HEK293 (cell line): ENCODE data around the gene GCNT2.

Experiments used
- CTCF ChIA-PET: fragments of 350-600 bp; formaldehyde crosslinking; extraction: SDS; loops from one replicate; lab custom pipeline; 2021; ENCODE audit warnings: antibody characterized with exemption; lab: Yijun Ruan, JAX
- POLR2A ChIA-PET: fragments of 300-600 bp; formaldehyde crosslinking; extraction: SDS; loops from one replicate; lab custom pipeline; 2020; ENCODE audit warnings: antibody characterized with exemption, inconsistent platforms; lab: Yijun Ruan, JAX
- H3K27ac ChIP-seq: fragments of 200-500 bp; sonication (Bioruptor generic); 2 replicates; pipeline ENCODE4 v1.5.1; 2014; ENCODE audit warnings: low read depth, low read length, control low read depth, inconsistent platforms; ENCODE audit errors: extremely low read depth
- H3K36me3 ChIP-seq, 2 experiments: fragments of 200-500 bp in 1 of 2; sonication (Bioruptor generic) in 1 of 2; 1 replicate in 1 of 2; 2 replicates in 1 of 2; pipeline ENCODE4 v1.5.1; 2014 to 2017; ENCODE audit warnings: inconsistent platforms in 2 of 2, low read length in 2 of 2; ENCODE audit not compliant: control insufficient read depth in 2 of 2, insufficient read depth in 1 of 2
- H3K4me1 ChIP-seq: fragments of 200-500 bp; sonication (Bioruptor generic); 2 replicates; pipeline ENCODE4 v1.5.1; 2014; ENCODE audit warnings: mild to moderate bottlenecking, low read length, inconsistent platforms; ENCODE audit not compliant: control insufficient read depth, insufficient read depth
- H3K4me3 ChIP-seq: 2 replicates; pipeline ENCODE4 v1.5.1; 2011; ENCODE audit warnings: low read depth, mild to moderate bottlenecking, control low read depth, low read length, moderate library complexity
- H3K9me3 ChIP-seq: fragments of 200-500 bp; sonication (Bioruptor generic); 2 replicates; pipeline ENCODE4 v1.5.1; 2014; ENCODE audit warnings: low read depth, low read length, inconsistent platforms; ENCODE audit not compliant: control insufficient read depth, insufficient read depth
- CTCF ChIP-seq: fragments of 450-650 bp; formaldehyde crosslinking; IDR thresholded peaks from 2 replicates; pipeline ENCODE4 v1.5.1; 2016; ENCODE audit warnings: missing biosample characterization, missing genetic modification characterization
- GLIS1 ChIP-seq: fragments of 450-650 bp; formaldehyde crosslinking; IDR thresholded peaks from 2 replicates; pipeline ENCODE4 v1.5.1; 2016; ENCODE audit warnings: missing biosample characterization, missing genetic modification characterization
- KLF7 ChIP-seq: fragments of 450-650 bp; formaldehyde crosslinking; IDR thresholded peaks from 2 replicates; pipeline ENCODE4 v1.5.1; 2016; ENCODE audit warnings: missing biosample characterization, missing genetic modification characterization, borderline replicate concordance
- PRDM10 ChIP-seq: fragments of 450-650 bp; formaldehyde crosslinking; IDR thresholded peaks from 2 replicates; pipeline ENCODE4 v1.5.1; 2016; ENCODE audit warnings: missing biosample characterization, missing genetic modification characterization
- SALL2 ChIP-seq: fragments of 450-650 bp; formaldehyde crosslinking; IDR thresholded peaks from 2 replicates; pipeline ENCODE4 v1.5.0; 2017; ENCODE audit warnings: missing biosample characterization, mild to moderate bottlenecking, missing genetic modification characterization, borderline replicate concordance
- SCRT2 ChIP-seq: fragments of 450-650 bp; formaldehyde crosslinking; IDR thresholded peaks from 2 replicates; pipeline ENCODE4 v1.5.1; 2016; ENCODE audit warnings: missing biosample characterization, missing genetic modification characterization
- SP7 ChIP-seq: fragments of 450-650 bp; formaldehyde crosslinking; IDR thresholded peaks from 2 replicates; pipeline ENCODE4 v1.5.1; 2016; ENCODE audit warnings: missing biosample characterization, missing genetic modification characterization
- TCF7L2 ChIP-seq: IDR thresholded peaks from 2 replicates; pipeline ENCODE4 v1.6.1; 2011; ENCODE audit warnings: low read depth, mild to moderate bottlenecking, inconsistent platforms, low read length, moderate library complexity, borderline replicate concordance
- ZBTB8A ChIP-seq: fragments of 450-650 bp; formaldehyde crosslinking; IDR thresholded peaks from 2 replicates; pipeline ENCODE4 v1.5.1; 2016; ENCODE audit warnings: missing biosample characterization, missing genetic modification characterization
- ZFHX2 ChIP-seq: fragments of 450-650 bp; formaldehyde crosslinking; conservative IDR thresholded peaks from 2 replicates; pipeline ENCODE4 v1.5.1; 2016; ENCODE audit warnings: missing biosample characterization, missing genetic modification characterization
- ZFP69B ChIP-seq: fragments of 450-650 bp; formaldehyde crosslinking; IDR thresholded peaks from 2 replicates; pipeline ENCODE4 v1.5.1; 2016; ENCODE audit warnings: missing biosample characterization, missing genetic modification characterization
- ZIC2 ChIP-seq: fragments of 450-650 bp; formaldehyde crosslinking; IDR thresholded peaks from 2 replicates; pipeline ENCODE4 v1.5.1; 2016; ENCODE audit warnings: missing biosample characterization, missing genetic modification characterization
- ZNF239 ChIP-seq: fragments of 450-650 bp; formaldehyde crosslinking; IDR thresholded peaks from 2 replicates; pipeline ENCODE4 v1.5.1; 2016; ENCODE audit warnings: missing biosample characterization, missing genetic modification characterization
- ZNF302 ChIP-seq: fragments of 450-650 bp; formaldehyde crosslinking; IDR thresholded peaks from 2 replicates; pipeline ENCODE4 v1.5.1; 2016; ENCODE audit warnings: missing biosample characterization, missing genetic modification characterization, low read depth
- ZNF354C ChIP-seq: fragments of 450-650 bp; formaldehyde crosslinking; IDR thresholded peaks from 2 replicates; pipeline ENCODE4 v1.5.1; 2016; ENCODE audit warnings: missing biosample characterization, missing genetic modification characterization, low read depth, borderline replicate concordance
- ZNF362 ChIP-seq: fragments of 450-650 bp; formaldehyde crosslinking; IDR thresholded peaks from 2 replicates; pipeline ENCODE4 v1.5.1; 2016; ENCODE audit warnings: missing biosample characterization, missing genetic modification characterization
- ZNF48 ChIP-seq: fragments of 450-650 bp; formaldehyde crosslinking; IDR thresholded peaks from 2 replicates; pipeline ENCODE4 v1.5.1; 2016; ENCODE audit warnings: missing biosample characterization, missing genetic modification characterization
- ZNF529 ChIP-seq: fragments of 450-650 bp; formaldehyde crosslinking; IDR thresholded peaks from 2 replicates; pipeline ENCODE4 v1.5.1; 2017; ENCODE audit warnings: missing genetic modification characterization, missing biosample characterization; ENCODE audit not compliant: insufficient replicate concordance
- ZNF600 ChIP-seq: fragments of 450-650 bp; formaldehyde crosslinking; IDR thresholded peaks from 2 replicates; pipeline ENCODE4 v1.5.1; 2016; ENCODE audit warnings: missing biosample characterization, missing genetic modification characterization
- ZNF621 ChIP-seq: fragments of 450-650 bp; formaldehyde crosslinking; IDR thresholded peaks from 2 replicates; pipeline ENCODE4 v1.5.1; 2017; ENCODE audit warnings: missing biosample characterization, missing genetic modification characterization
- ZNF623 ChIP-seq: fragments of 450-650 bp; formaldehyde crosslinking; IDR thresholded peaks from 2 replicates; pipeline ENCODE4 v1.5.1; 2016; ENCODE audit warnings: missing biosample characterization, missing genetic modification characterization
- ZNF654 ChIP-seq: fragments of 450-650 bp; formaldehyde crosslinking; IDR thresholded peaks from 2 replicates; pipeline ENCODE4 v1.5.1; 2016; ENCODE audit warnings: low read depth, missing biosample characterization, missing genetic modification characterization
- ZNF707 ChIP-seq: fragments of 450-650 bp; formaldehyde crosslinking; IDR thresholded peaks from 2 replicates; pipeline ENCODE4 v1.5.1; 2016; ENCODE audit warnings: missing biosample characterization, missing genetic modification characterization
- ZNF777 ChIP-seq: fragments of 450-650 bp; formaldehyde crosslinking; IDR thresholded peaks from 2 replicates; pipeline ENCODE4 v1.5.1; 2017; ENCODE audit warnings: missing biosample characterization, missing genetic modification characterization, borderline replicate concordance
- ZNF785 ChIP-seq: fragments of 450-650 bp; formaldehyde crosslinking; IDR thresholded peaks from 2 replicates; pipeline ENCODE4 v1.5.1; 2016; ENCODE audit warnings: missing biosample characterization, missing genetic modification characterization
- TF ChIP-seq, protein P1 (sequence below): fragments of 450-650 bp; formaldehyde crosslinking; IDR thresholded peaks from 2 replicates; pipeline ENCODE4 v1.5.1; 2017; ENCODE audit warnings: missing biosample characterization, missing genetic modification characterization
- TF ChIP-seq, protein P2 (sequence below): fragments of 450-650 bp; formaldehyde crosslinking; IDR thresholded peaks from 2 replicates; pipeline ENCODE4 v1.5.1; 2017; ENCODE audit warnings: missing biosample characterization, missing genetic modification characterization

The GCNT2 gene

DNA sequence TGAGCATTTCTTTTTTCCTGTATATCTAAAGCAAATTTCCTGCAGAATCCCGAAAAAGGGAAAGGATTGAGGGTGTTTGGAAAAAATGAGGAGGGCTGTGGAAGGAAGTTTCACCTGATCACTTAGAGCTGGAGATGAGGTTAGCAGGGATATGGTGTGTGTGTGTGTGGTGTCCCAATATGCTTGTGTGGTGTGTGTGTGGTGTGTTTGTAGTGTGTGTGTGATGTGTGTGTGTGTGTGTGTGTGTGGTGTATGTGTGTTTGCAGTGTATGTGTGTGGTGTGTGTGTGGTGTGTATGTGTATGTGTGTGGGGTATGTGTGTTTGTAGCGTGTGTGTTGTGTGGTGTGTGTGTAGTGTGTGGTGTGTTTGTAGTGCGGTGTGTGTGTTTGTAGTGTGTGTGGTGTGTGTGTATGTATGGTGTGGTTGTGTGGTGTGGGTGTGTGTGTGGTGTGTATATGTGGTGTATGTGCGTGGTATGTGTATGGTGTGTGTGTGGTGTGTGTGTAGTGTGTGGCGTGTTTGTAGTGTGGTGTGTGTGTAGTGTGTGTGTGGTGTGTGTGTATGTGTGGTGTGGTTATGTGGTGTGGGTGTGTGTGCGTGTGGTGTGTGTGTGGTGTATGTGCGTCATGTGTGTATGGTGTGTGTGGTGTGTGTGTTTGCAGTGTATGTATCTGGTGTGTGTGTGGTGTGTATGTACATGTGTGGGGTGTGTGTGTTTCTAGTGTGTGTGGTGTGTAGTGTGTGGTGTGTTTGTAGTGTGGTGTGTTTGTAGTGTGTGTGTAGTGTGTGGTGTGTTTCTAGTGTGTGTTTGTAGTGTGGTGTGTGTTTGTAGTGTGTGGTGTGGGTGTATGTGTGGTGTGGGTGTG lies 67.6 kb downstream of the GCNT2 start (continued):
- TF ChIP-seq ZNF654 (no peak), ZNF302 (no peak), ZNF707 (no peak), ZNF623 (tag by site-specific recombination) (no peak), ZNF354C (tag by site-specific recombination) (no peak), ZIC2 (tag by site-specific recombination) (no peak), ZFHX2 (tag by site-specific recombination) (peak; percentile 68), SP7 (tag by site-specific recombination) (no peak), SALL2 (tag by site-specific recombination) (no peak), ZNF785 (tag by site-specific recombination) (no peak), KLF7 (tag by site-specific recombination) (no peak), ZNF362 (tag by site-specific recombination) (no peak), ZNF600 (tag by site-specific recombination) (no peak), ZBTB8A (tag by site-specific recombination) (no peak)
- TF ChIP-seq, protein P1, sequence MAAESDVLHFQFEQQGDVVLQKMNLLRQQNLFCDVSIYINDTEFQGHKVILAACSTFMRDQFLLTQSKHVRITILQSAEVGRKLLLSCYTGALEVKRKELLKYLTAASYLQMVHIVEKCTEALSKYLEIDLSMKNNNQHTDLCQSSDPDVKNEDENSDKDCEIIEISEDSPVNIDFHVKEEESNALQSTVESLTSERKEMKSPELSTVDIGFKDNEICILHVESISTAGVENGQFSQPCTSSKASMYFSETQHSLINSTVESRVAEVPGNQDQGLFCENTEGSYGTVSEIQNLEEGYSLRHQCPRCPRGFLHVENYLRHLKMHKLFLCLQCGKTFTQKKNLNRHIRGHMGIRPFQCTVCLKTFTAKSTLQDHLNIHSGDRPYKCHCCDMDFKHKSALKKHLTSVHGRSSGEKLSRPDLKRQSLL (tag by site-specific recombination) = no peak

DNA sequence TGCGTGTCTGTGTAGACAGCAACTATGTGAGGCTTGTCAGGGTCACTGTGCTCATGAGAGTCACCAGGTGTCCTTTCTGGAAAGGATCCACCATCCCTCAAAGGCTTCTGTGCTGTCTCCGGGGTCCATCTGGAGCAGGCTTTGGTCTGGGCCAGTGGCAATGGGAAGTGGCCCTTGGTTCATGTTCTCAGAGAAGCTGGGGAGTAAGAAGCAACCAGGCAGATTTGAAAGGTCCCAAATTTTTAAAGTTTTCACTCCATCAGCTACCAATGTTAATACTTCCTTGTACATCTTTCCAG lies 68.2 kb downstream of the GCNT2 start:
- TF ChIP-seq ZNF621 (tag by site-specific recombination) = no peak
- TF ChIP-seq ZFP69B (tag by site-specific recombination) = no peak
- TF ChIP-seq PRDM10 (tag by site-specific recombination) = no peak
- TF ChIP-seq, protein P2, sequence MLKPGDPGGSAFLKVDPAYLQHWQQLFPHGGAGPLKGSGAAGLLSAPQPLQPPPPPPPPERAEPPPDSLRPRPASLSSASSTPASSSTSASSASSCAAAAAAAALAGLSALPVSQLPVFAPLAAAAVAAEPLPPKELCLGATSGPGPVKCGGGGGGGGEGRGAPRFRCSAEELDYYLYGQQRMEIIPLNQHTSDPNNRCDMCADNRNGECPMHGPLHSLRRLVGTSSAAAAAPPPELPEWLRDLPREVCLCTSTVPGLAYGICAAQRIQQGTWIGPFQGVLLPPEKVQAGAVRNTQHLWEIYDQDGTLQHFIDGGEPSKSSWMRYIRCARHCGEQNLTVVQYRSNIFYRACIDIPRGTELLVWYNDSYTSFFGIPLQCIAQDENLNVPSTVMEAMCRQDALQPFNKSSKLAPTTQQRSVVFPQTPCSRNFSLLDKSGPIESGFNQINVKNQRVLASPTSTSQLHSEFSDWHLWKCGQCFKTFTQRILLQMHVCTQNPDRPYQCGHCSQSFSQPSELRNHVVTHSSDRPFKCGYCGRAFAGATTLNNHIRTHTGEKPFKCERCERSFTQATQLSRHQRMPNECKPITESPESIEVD (tag by site-specific recombination) = no peak
- TF ChIP-seq ZNF777 (tag by site-specific recombination) = no peak
- TF ChIP-seq ZNF529 (tag by site-specific recombination) = no peak
- TF ChIP-seq ZNF239 (tag by site-specific recombination) = no peak
- TF ChIP-seq ZNF48 (tag by site-specific recombination) = no peak
- no peak for TF ChIP-seq TCF7L2
- no peak for TF ChIP-seq CTCF
- no peak for TF ChIP-seq SCRT2 (tag by site-specific recombination)
- no peak for TF ChIP-seq GLIS1 (tag by site-specific recombination)
- ChIA-PET CTCF (interaction anchor here (1.6 kb wide), 1 partner anchor 111 kb away, joined by 7 read pairs; no protein-coding TSS in a partner anchor), POLR2A (no interaction called here)
- Histone ChIP-seq H3K9me3 (no peaks in the 10 kb centered on the region), H3K36me3 (no peaks in the 10 kb centered on the region), H3K4me3 (no peak overlapping the region), H3K27ac (no peak overlapping the region), H3K4me1 (no peaks in the 10 kb centered on the region)
